Lung (tissue), 12 donors: ENCODE data around the gene MOB3B. TPM values are rescaled to one million over a fixed set of nuclear protein-coding genes. Genes with fewer than 3 reads are reported as not detected.

Experiments
- ATAC-seq: fragments of 200-7000 bp; cut with Tn5 transposase; one replicate; pipeline ENCODE4 v1.9.1; 2020; ENCODE audit warnings: moderate number of reproducible peaks; ENCODE audit not compliant: insufficient read depth, low FRiP score
- DNase-seq, 3 donors: peaks; one replicate each; pipeline ENCODE4 v3.0.0-alpha.2; 2013 to 2017
- H3K27ac ChIP-seq, 2 donors: one replicate each; pipeline ENCODE4 v1.5.1; 2013; ENCODE audit warnings: mild to moderate bottlenecking in 2 of 2, moderate library complexity in 2 of 2, control low read depth in 1 of 2, inconsistent platforms in 1 of 2, low read depth in 1 of 2, low read length in 1 of 2
- H3K27me3 ChIP-seq, 3 donors: one replicate each; pipeline ENCODE4 v1.5.1; 2013; ENCODE audit warnings: low read length in 2 of 3; ENCODE audit not compliant: control insufficient read depth in 3 of 3, insufficient read depth in 3 of 3
- H3K36me3 ChIP-seq, 4 donors: one replicate each; pipeline ENCODE4 v1.5.1; 2013; ENCODE audit warnings: low read length in 4 of 4, mild to moderate bottlenecking in 1 of 4, moderate library complexity in 1 of 4; ENCODE audit not compliant: control insufficient read depth in 4 of 4, insufficient read depth in 4 of 4
- H3K4me1 ChIP-seq, 5 donors: one replicate each; pipeline ENCODE4 v1.5.1; 2013; ENCODE audit warnings: low read length in 5 of 5, mild to moderate bottlenecking in 2 of 5, moderate library complexity in 1 of 5; ENCODE audit not compliant: control insufficient read depth in 5 of 5, insufficient read depth in 5 of 5
- H3K4me3 ChIP-seq: one replicate; pipeline ENCODE4 v1.5.1; 2013; ENCODE audit warnings: mild to moderate bottlenecking, control low read depth, moderate library complexity
- H3K9ac ChIP-seq, 2 donors: one replicate each; pipeline ENCODE4 v1.5.1; 2013; ENCODE audit warnings: low read length in 2 of 2, control low read depth in 1 of 2; ENCODE audit not compliant: insufficient read depth in 1 of 2
- H3K9me3 ChIP-seq, 4 donors: one replicate each; pipeline ENCODE4 v1.5.1; 2013; ENCODE audit warnings: low read length in 3 of 4, mild to moderate bottlenecking in 1 of 4, moderate library complexity in 1 of 4; ENCODE audit not compliant: control insufficient read depth in 4 of 4, insufficient read depth in 3 of 4
- WGBS, 2 donors: extraction: QIAGEN DNeasy Blood & Tissue Kit; methylation state at CpG; one replicate each; pipeline ENCODE4 v1.1.7; 2013; 5-methylcytosine and 5-hydroxymethylcytosine counted together
- polyA plus RNA-seq, 2 donors: library from polyadenylated mRNA; stranded (reverse); fragments of 200-250 nt; gene quantifications; one replicate each; pipeline ENCODE4 v1.2.1, GENCODE V29; 2013
- total RNA-seq, 2 donors: library from RNA; depleted of rRNA in 1 of 2; stranded (reverse); fragments of >200 nt in 1 of 2; gene quantifications; one replicate each; pipeline ENCODE4 v1.2.1, GENCODE V29; 2014 to 2021
- TF ChIP-seq, protein P1 (sequence below): IDR thresholded peaks from 2 replicates; pipeline ENCODE4 v1.5.1; 2012; ENCODE audit warnings: mild to moderate bottlenecking; ENCODE audit errors: control extremely low read depth, extremely low read depth
- donor health status: control.
- donor health status: control.
- donor health status: Bipolar disorder and iron deficiency.
- donor health status: healthy.
- donor health status: DM: yes; HTN: yes; CAD: no.

MOB3B gene
- total and polyA plus RNA-seq, 4 donors, result 1.6 to 12.9 (median 6.4) TPM

DNA sequence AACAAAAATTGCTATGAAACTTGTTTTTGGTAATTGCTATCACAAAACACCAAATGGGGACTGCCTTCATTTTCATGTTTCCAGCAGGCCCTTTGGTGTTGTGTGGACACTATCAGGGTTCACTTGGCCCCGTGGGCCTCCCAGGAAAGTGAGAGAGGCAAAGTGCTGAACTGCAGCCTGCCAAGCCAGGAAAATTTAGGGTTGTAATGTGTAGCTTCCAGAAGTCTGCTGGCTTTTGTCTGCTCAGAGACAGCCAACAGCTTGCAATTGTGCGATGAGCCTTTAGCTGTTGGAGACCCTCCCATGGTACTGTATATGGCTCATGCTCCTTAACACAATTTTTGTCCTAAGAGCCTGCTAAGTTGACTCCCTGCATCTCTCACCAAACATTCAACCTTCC lies 127.0 kb downstream of the MOB3B start:
- ATAC-seq (no peak), DNase-seq (peak in 2 of 3 donors; percentile 48 to 76)
- no peak overlapping the region for H3K4me3 ChIP-seq
- H3K9ac ChIP-seq, result no peak overlapping the region
- H3K4me1 ChIP-seq, result peaks cover 0 to 22% (median 4%) of the 10 kb centered on the region in 5 donors
- peaks cover 0 to 2% (median 0%) of the 10 kb centered on the region in 4 donors for H3K9me3 ChIP-seq
- no peaks in the 10 kb centered on the region for H3K36me3 ChIP-seq
- H3K27me3 ChIP-seq, result no peaks in the 10 kb centered on the region
- H3K27ac ChIP-seq, result no peak overlapping the region
- TF ChIP-seq, protein P1, sequence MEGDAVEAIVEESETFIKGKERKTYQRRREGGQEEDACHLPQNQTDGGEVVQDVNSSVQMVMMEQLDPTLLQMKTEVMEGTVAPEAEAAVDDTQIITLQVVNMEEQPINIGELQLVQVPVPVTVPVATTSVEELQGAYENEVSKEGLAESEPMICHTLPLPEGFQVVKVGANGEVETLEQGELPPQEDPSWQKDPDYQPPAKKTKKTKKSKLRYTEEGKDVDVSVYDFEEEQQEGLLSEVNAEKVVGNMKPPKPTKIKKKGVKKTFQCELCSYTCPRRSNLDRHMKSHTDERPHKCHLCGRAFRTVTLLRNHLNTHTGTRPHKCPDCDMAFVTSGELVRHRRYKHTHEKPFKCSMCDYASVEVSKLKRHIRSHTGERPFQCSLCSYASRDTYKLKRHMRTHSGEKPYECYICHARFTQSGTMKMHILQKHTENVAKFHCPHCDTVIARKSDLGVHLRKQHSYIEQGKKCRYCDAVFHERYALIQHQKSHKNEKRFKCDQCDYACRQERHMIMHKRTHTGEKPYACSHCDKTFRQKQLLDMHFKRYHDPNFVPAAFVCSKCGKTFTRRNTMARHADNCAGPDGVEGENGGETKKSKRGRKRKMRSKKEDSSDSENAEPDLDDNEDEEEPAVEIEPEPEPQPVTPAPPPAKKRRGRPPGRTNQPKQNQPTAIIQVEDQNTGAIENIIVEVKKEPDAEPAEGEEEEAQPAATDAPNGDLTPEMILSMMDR, result no peak
- WGBS, 2 donors, result 72 to 87% methylated on average over 2 of the region's 2 CpGs

DNA sequence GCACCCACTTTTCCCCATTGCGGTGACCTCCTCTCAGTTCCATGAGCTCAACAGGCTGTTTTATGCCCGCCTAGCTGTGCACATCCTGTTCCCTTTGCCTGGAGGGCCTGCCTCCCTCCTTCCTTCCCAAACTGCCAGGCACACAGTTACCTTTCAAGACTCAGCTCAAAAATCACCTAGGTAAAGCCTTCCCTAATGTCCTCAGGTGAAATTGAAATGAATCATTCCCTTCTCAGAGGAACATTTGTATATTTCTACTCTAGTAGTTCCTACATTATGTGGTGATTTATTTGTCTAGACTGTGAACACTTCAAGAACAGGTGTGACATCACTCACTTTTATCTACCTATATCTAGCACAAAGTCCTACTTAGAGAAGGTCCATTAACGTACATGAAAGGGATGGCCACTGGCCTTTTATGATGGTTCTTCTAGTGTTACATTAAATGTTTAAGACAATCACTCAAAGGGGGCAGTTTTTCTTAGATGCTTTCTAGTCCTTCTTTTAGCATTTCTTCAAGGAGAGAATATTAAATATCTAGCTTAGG lies 129.2 kb downstream of the MOB3B start:
- Histone ChIP-seq H3K27ac (no peak overlapping the region), H3K27me3 (no peaks in the 10 kb centered on the region), H3K36me3 (no peaks in the 10 kb centered on the region), H3K4me1 (peaks cover 0 to 15% (median 4%) of the 10 kb centered on the region in 5 donors), H3K9ac (no peak overlapping the region), H3K4me3 (no peak overlapping the region), H3K9me3 (peaks cover 0 to 2% (median 0%) of the 10 kb centered on the region in 4 donors)
- WGBS, 2 donors, result 93% methylated on average over 3 of the region's 3 CpGs
- DNase-seq, result no peak
- ATAC-seq, result no peak
- TF ChIP-seq, protein P1, result no peak

DNA sequence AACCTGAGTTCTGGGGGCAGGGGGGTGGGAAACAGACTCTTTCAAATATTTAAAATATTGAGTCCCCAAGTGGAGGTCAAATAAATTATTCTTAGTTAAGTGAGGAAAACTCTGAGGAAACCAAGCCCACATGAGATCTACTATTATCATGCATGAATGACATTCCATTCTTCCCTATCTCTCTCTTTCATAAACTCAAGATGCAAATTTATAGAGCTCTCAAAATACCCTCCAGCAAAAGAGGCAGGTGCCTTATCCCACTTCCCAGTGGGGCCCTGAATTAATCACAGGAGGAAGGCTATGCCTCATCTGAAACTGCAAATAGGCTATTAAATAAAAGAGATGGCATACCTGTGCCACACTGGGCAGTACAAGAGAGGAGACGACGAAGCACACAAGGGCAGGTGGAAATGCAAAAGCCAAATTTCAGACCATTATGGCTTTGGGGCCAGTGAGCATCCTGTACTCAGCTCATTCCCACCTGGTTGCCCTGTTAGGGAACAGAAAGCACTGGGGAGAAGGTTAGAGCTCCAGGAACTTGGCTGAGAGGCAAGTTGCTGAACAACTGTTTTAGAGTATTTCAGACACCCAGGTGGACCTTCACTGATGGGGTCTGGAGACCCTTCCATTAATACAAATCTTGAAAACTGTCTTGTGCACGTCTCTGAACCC lies 130.5 kb downstream of the MOB3B start:
- TF ChIP-seq, protein P1, result no peak
- no peak overlapping the region for H3K9ac ChIP-seq
- peaks cover 3 to 22% (median 5%) of the 10 kb centered on the region in 5 donors for H3K4me1 ChIP-seq
- H3K27me3 ChIP-seq, result no peaks in the 10 kb centered on the region
- peaks cover 0 to 2% (median 0%) of the 10 kb centered on the region in 4 donors for H3K9me3 ChIP-seq
- DNase-seq, result no peak
- no peak for ATAC-seq
- 88 to 92% methylated on average over 3 of the region's 3 CpGs for WGBS, 2 donors
- no peak overlapping the region for H3K4me3 ChIP-seq
- no peak overlapping the region for H3K27ac ChIP-seq
- no peaks in the 10 kb centered on the region for H3K36me3 ChIP-seq
